SK-N-SH treated with all-trans-retinoic acid at 6 μM for 48 hours (cell line): ENCODE measurements around the gene PRR23E.

Experiments used
- ATAC-seq: fragments of 200-7000 bp; cut with Tn5 transposase; 3 replicates; pipeline ENCODE4 v1.9.1; 2020; ENCODE audit warnings: mild to moderate bottlenecking, moderate library complexity
- ARNTL ChIP-seq: fragments of 450-650 bp; formaldehyde crosslinking; IDR thresholded peaks from 2 replicates; pipeline ENCODE4 v1.5.0; 2020; ENCODE audit warnings: low read depth, mild to moderate bottlenecking, moderate library complexity, borderline replicate concordance
- BACH2 ChIP-seq: fragments of 250-450 bp; sonication (Bioruptor Pico); IDR thresholded peaks from 2 replicates; pipeline ENCODE4 v1.9.0; 2021; ENCODE audit warnings: mild to moderate bottlenecking, borderline replicate concordance
- CSDC2 ChIP-seq: fragments of 250-450 bp; sonication (Bioruptor Pico); IDR thresholded peaks from 2 replicates; pipeline ENCODE4 v1.5.0; 2020; ENCODE audit warnings: mild to moderate bottlenecking, moderate library complexity
- ESRRG ChIP-seq: fragments of 250-450 bp; sonication (Bioruptor Pico); IDR thresholded peaks from 2 replicates; pipeline ENCODE4 v1.6.1; 2021; ENCODE audit warnings: mild to moderate bottlenecking
- GLIS3 ChIP-seq: fragments of 250-450 bp; sonication (Bioruptor Pico); IDR thresholded peaks from 2 replicates; pipeline ENCODE4 v1.5.0; 2020; ENCODE audit warnings: mild to moderate bottlenecking, moderate library complexity
- ISL1 ChIP-seq: fragments of 250-450 bp; sonication (Bioruptor Pico); IDR thresholded peaks from 2 replicates; pipeline ENCODE4 v2.1.2; 2022; ENCODE audit warnings: mild to moderate bottlenecking, moderate library complexity
- OSR1 ChIP-seq: fragments of 250-450 bp; sonication (Bioruptor Pico); IDR thresholded peaks from 2 replicates; pipeline ENCODE4 v1.8.0; 2022; ENCODE audit warnings: moderate library complexity, mild to moderate bottlenecking, inconsistent platforms
- PPARA ChIP-seq: fragments of 250-450 bp; sonication (Bioruptor Pico); IDR thresholded peaks from 2 replicates; pipeline ENCODE4 v1.5.0; 2020; ENCODE audit warnings: mild to moderate bottlenecking, borderline replicate concordance
- RARB ChIP-seq: fragments of 250-450 bp; sonication (Bioruptor Pico); IDR thresholded peaks from 2 replicates; pipeline ENCODE4 v1.8.0; 2021; ENCODE audit warnings: mild to moderate bottlenecking, moderate library complexity
- SNAI2 ChIP-seq: fragments of 250-450 bp; sonication (Bioruptor Pico); IDR thresholded peaks from 2 replicates; pipeline ENCODE4 v1.5.0; 2020; ENCODE audit warnings: mild to moderate bottlenecking, moderate library complexity
- TCF4 ChIP-seq: fragments of 250-450 bp; sonication (Bioruptor Pico); IDR thresholded peaks from 2 replicates; pipeline ENCODE4 v1.8.0; 2021; ENCODE audit warnings: mild to moderate bottlenecking, moderate library complexity, borderline replicate concordance
- TOX ChIP-seq: fragments of 250-450 bp; sonication (Bioruptor Pico); IDR thresholded peaks from 2 replicates; pipeline ENCODE4 v1.8.0; 2021; ENCODE audit warnings: mild to moderate bottlenecking, moderate library complexity, borderline replicate concordance
- ZC3H10 ChIP-seq: fragments of 250-450 bp; sonication (Bioruptor Pico); IDR thresholded peaks from 2 replicates; pipeline ENCODE4 v1.5.1; 2021; ENCODE audit warnings: mild to moderate bottlenecking, moderate library complexity
- ZFP3 ChIP-seq: fragments of 250-450 bp; sonication (Bioruptor Pico); IDR thresholded peaks from 2 replicates; pipeline ENCODE4 v1.5.0; 2020; ENCODE audit warnings: mild to moderate bottlenecking, moderate library complexity
- ZFP30 ChIP-seq: fragments of 450-650 bp; formaldehyde crosslinking; IDR thresholded peaks from 2 replicates; pipeline ENCODE4 v1.5.0; 2022; ENCODE audit warnings: mild to moderate bottlenecking, moderate library complexity
- ZNF565 ChIP-seq: fragments of 450-650 bp; formaldehyde crosslinking; conservative IDR thresholded peaks from 2 replicates; pipeline ENCODE4 v1.5.0; 2020; ENCODE audit warnings: low read depth, mild to moderate bottlenecking, moderate library complexity
- ZNF70 ChIP-seq: fragments of 450-650 bp; formaldehyde crosslinking; IDR thresholded peaks from 2 replicates; pipeline ENCODE4 v1.5.0; 2020; ENCODE audit warnings: mild to moderate bottlenecking, moderate library complexity
- ZNF8 ChIP-seq: fragments of 450-650 bp; formaldehyde crosslinking; IDR thresholded peaks from 2 replicates; pipeline ENCODE4 v1.5.0; 2020; ENCODE audit warnings: mild to moderate bottlenecking, moderate library complexity
- TF ChIP-seq, protein P1 (sequence below): fragments of 250-450 bp; sonication (Bioruptor Pico); IDR thresholded peaks from 2 replicates; pipeline ENCODE4 v1.8.0; 2021; ENCODE audit warnings: low read depth, mild to moderate bottlenecking, moderate library complexity, borderline replicate concordance
- TF ChIP-seq, protein P2 (sequence below): fragments of 250-450 bp; sonication (Bioruptor Pico); IDR thresholded peaks from 2 replicates; pipeline ENCODE4 v1.5.1; 2021; ENCODE audit warnings: mild to moderate bottlenecking, moderate library complexity
- TF ChIP-seq, protein P3 (sequence below): fragments of 250-450 bp; sonication (Bioruptor Pico); IDR thresholded peaks from 2 replicates; pipeline ENCODE4 v1.8.0; 2020; ENCODE audit warnings: mild to moderate bottlenecking, moderate library complexity, borderline replicate concordance

Gene PRR23E

GRCh38 chr3:127224118-127224517 is 31.2 kb downstream of the PRR23E start:
- ATAC-seq: no peak

GRCh38 chr3:127226457-127226856 is 33.5 kb downstream of the PRR23E start:
- ATAC-seq: no peak

More at GRCh38 chr3:127224118-127224517, 31.2 kb downstream of the PRR23E start:
- TF ChIP-seq CSDC2 (CRISPR knock-in tag) (no peak), BACH2 (CRISPR knock-in tag) (no peak), TCF4 (no peak), ZFP3 (CRISPR knock-in tag) (no peak), OSR1 (no peak), TOX (CRISPR knock-in tag) (no peak), SNAI2 (CRISPR knock-in tag) (no peak), ZNF8 (no peak), ZFP30 (CRISPR knock-in tag) (no peak), PPARA (CRISPR knock-in tag) (no peak), ZNF565 (CRISPR knock-in tag) (no peak), ZNF70 (CRISPR knock-in tag) (no peak), ISL1 (CRISPR knock-in tag) (no peak), ZC3H10 (no peak), RARB (no peak), ARNTL (no peak), ESRRG (CRISPR knock-in tag) (no peak)
- TF ChIP-seq, protein P1, sequence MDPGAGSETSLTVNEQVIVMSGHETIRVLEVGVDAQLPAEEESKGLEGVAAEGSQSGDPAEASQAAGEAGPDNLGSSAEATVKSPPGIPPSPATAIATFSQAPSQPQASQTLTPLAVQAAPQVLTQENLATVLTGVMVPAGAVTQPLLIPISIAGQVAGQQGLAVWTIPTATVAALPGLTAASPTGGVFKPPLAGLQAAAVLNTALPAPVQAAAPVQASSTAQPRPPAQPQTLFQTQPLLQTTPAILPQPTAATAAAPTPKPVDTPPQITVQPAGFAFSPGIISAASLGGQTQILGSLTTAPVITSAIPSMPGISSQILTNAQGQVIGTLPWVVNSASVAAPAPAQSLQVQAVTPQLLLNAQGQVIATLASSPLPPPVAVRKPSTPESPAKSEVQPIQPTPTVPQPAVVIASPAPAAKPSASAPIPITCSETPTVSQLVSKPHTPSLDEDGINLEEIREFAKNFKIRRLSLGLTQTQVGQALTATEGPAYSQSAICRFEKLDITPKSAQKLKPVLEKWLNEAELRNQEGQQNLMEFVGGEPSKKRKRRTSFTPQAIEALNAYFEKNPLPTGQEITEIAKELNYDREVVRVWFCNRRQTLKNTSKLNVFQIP (CRISPR knock-in tag): no peak
- TF ChIP-seq, protein P2, sequence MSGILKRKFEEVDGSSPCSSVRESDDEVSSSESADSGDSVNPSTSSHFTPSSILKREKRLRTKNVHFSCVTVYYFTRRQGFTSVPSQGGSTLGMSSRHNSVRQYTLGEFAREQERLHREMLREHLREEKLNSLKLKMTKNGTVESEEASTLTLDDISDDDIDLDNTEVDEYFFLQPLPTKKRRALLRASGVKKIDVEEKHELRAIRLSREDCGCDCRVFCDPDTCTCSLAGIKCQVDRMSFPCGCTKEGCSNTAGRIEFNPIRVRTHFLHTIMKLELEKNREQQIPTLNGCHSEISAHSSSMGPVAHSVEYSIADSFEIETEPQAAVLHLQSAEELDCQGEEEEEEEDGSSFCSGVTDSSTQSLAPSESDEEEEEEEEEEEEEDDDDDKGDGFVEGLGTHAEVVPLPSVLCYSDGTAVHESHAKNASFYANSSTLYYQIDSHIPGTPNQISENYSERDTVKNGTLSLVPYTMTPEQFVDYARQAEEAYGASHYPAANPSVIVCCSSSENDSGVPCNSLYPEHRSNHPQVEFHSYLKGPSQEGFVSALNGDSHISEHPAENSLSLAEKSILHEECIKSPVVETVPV (CRISPR knock-in tag): no peak

GRCh38 chr3:127226946-127227842 is 34.3 kb downstream of the PRR23E start:
- TF ChIP-seq OSR1: no peak
- no peak for ATAC-seq

More at GRCh38 chr3:127226457-127226856, 33.5 kb downstream of the PRR23E start:
- TF ChIP-seq ARNTL (no peak), BACH2 (CRISPR knock-in tag) (no peak), TCF4 (no peak), ZC3H10 (no peak), ZNF8 (no peak)

DNA sequence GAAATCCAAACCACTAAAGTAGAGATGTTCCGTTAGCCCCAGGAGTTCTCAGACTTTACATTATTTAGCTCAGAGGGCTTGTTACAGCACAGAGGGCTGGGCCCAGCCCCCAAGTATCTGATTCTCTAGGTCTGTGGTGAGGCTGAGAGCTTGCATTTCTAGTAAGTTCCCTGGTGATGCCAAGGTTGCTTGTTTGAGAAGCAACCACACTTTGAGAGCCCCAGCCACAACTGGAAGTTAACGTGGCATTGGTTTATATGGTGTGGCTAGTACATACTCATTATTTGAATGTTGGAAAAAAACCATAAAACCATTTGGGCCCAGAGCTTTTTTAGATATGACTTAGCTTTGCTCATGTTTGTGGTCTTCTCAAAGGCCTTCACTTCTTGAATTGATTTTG is 35.9 kb downstream of the PRR23E start:
- ATAC-seq: no peak
- TF ChIP-seq GLIS3 (CRISPR knock-in tag): no peak

DNA sequence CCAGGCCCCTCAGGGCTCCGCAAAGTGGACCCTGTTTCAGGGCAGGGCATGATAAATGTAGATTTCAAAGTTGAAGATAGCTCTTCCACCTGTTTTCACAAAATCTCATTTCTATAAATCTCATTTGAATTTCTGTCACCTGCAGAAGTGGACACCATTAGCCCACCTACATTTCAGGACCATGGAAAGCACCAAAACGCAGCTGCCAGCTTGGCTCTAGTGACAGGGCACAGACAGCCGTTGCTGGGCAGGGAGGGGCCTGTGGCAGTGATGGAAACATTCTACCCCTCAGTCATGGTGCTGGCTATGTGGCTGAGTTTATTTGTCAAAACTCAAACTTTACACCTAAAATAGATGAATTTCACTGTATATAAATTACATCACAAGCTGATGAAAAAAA is 40.4 kb downstream of the PRR23E start:
- TF ChIP-seq TOX (CRISPR knock-in tag): no peak
- TF ChIP-seq ZNF70 (CRISPR knock-in tag): no peak
- TF ChIP-seq ZFP30 (CRISPR knock-in tag): no peak
- no peak for TF ChIP-seq ZNF8
- TF ChIP-seq ZC3H10: no peak
- no peak for TF ChIP-seq ESRRG (CRISPR knock-in tag)
- TF ChIP-seq OSR1: no peak
- no peak for TF ChIP-seq SNAI2 (CRISPR knock-in tag)
- TF ChIP-seq ZNF565 (CRISPR knock-in tag): no peak
- TF ChIP-seq, protein P2 (CRISPR knock-in tag): no peak
- TF ChIP-seq, protein P1 (CRISPR knock-in tag): no peak
- no peak for TF ChIP-seq CSDC2 (CRISPR knock-in tag)
- no peak for TF ChIP-seq ISL1 (CRISPR knock-in tag)
- TF ChIP-seq PPARA (CRISPR knock-in tag): no peak
- TF ChIP-seq, protein P3, sequence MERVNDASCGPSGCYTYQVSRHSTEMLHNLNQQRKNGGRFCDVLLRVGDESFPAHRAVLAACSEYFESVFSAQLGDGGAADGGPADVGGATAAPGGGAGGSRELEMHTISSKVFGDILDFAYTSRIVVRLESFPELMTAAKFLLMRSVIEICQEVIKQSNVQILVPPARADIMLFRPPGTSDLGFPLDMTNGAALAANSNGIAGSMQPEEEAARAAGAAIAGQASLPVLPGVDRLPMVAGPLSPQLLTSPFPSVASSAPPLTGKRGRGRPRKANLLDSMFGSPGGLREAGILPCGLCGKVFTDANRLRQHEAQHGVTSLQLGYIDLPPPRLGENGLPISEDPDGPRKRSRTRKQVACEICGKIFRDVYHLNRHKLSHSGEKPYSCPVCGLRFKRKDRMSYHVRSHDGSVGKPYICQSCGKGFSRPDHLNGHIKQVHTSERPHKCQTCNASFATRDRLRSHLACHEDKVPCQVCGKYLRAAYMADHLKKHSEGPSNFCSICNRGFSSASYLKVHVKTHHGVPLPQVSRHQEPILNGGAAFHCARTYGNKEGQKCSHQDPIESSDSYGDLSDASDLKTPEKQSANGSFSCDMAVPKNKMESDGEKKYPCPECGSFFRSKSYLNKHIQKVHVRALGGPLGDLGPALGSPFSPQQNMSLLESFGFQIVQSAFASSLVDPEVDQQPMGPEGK (CRISPR knock-in tag): no peak
- no peak for TF ChIP-seq TCF4
- TF ChIP-seq BACH2 (CRISPR knock-in tag): no peak
- no peak for TF ChIP-seq ARNTL
- ATAC-seq: peak; percentile 67
